Endothelial cell of umbilical vein (primary cell): ENCODE results near the gene FTO. TPM values are rescaled to one million over a fixed set of nuclear protein-coding genes. Genes with fewer than 3 reads are reported as not detected.

Experiments used
- BruUV-seq: library from RNA; stranded (reverse); fragments of 400-500 nt; replicated peaks from 2 replicates; lab custom pipeline; 2021; lab: Mats Ljungman, UMichigan
- CTCF ChIA-PET: fragments of 300-600, 350-600 bp; sonication (Branson Sonifier 250); formaldehyde crosslinking; loops from one replicate; lab custom pipeline; 2021; ENCODE audit warnings: antibody characterized with exemption, inconsistent platforms; lab: Charles Lee
- POLR2A ChIA-PET: fragments of 300-600, 350-600 bp; sonication (Branson Sonifier 250); formaldehyde crosslinking; loops from one replicate; lab custom pipeline; 2021; ENCODE audit warnings: antibody characterized with exemption, inconsistent platforms; lab: Charles Lee
- DNase-seq: peaks from one replicate; pipeline ENCODE4 v3.0.0-alpha.2; 2011; ENCODE audit warnings: low read depth, low spot score
- FAIRE-seq: peaks from 2 replicates; lab custom pipeline; 2011; peaks lifted over from hg19 to GRCh38; lab: Jason Lieb, UNC
- H2AFZ ChIP-seq: 2 replicates; pipeline ENCODE4 v1.6.0; 2012; ENCODE audit warnings: low read depth, low read length, control low read depth, inconsistent platforms
- H3K27ac ChIP-seq: 2 replicates; pipeline ENCODE4 v1.5.1; 2011; ENCODE audit warnings: low read depth, mild to moderate bottlenecking, control low read depth, low read length, moderate library complexity; ENCODE audit not compliant: insufficient read depth
- H3K27me3 ChIP-seq, 2 experiments: 2 replicates each; pipeline versions ENCODE4 v1.6.0 to v1.6.1; 2011; ENCODE audit warnings: low read length in 2 of 2, mixed read lengths in 1 of 2; ENCODE audit not compliant: control insufficient read depth in 2 of 2, insufficient read depth in 2 of 2
- H3K36me3 ChIP-seq, 2 experiments: 2 replicates in 1 of 2; 3 replicates in 1 of 2; pipeline ENCODE4 v1.5.1; 2011; ENCODE audit warnings: low read length in 2 of 2, mild to moderate bottlenecking in 1 of 2, moderate library complexity in 1 of 2; ENCODE audit not compliant: control insufficient read depth in 2 of 2, insufficient read depth in 2 of 2; ENCODE audit errors: extremely low read depth in 1 of 2
- H3K4me1 ChIP-seq: 3 replicates; pipeline ENCODE4 v1.5.1; 2011; ENCODE audit warnings: mild to moderate bottlenecking, low read length; ENCODE audit not compliant: control insufficient read depth, insufficient read depth; ENCODE audit errors: extremely low read depth
- H3K4me2 ChIP-seq: 2 replicates; pipeline ENCODE4 v1.6.1; 2011; ENCODE audit warnings: low read length, control low read depth, mixed read lengths; ENCODE audit not compliant: insufficient read depth
- H3K4me3 ChIP-seq, 3 experiments: fragments of 200-600 bp in 1 of 3; sonication (generic), shearing (Covaris generic) in 1 of 3; replicated peaks in 1 of 3; 2 replicates each; pipeline ENCODE4 v1.5.1; 2011 to 2016; ENCODE audit warnings: control low read depth in 3 of 3, low read length in 3 of 3, mild to moderate bottlenecking in 2 of 3, inconsistent platforms in 1 of 3, low read depth in 1 of 3, moderate library complexity in 1 of 3; ENCODE audit not compliant: insufficient read depth in 1 of 3
- H3K79me2 ChIP-seq: 2 replicates; pipeline ENCODE4 v1.6.0; 2012; ENCODE audit warnings: low read length, inconsistent platforms; ENCODE audit not compliant: control insufficient read depth, insufficient read depth
- H3K9ac ChIP-seq: replicated peaks from 2 replicates; pipeline ENCODE3; 2011; ENCODE audit warnings: low read length, control low read depth; ENCODE audit not compliant: insufficient read depth; ENCODE audit errors: extremely low read depth
- H3K9me1 ChIP-seq: replicated peaks from 3 replicates; pipeline ENCODE4 v1.6.0; 2011; ENCODE audit warnings: mild to moderate bottlenecking, low read length; ENCODE audit not compliant: control insufficient read depth, insufficient read depth; ENCODE audit errors: extremely low read depth
- H3K9me3 ChIP-seq: replicated peaks from 2 replicates; pipeline ENCODE4 v1.5.1; 2012; ENCODE audit warnings: low read length, inconsistent platforms; ENCODE audit not compliant: control insufficient read depth, insufficient read depth
- H4K20me1 ChIP-seq: replicated peaks from 2 replicates; pipeline ENCODE3; 2011; ENCODE audit warnings: mild to moderate bottlenecking, low read length; ENCODE audit not compliant: control insufficient read depth, insufficient read depth; ENCODE audit errors: extremely low read depth
- EZH2 ChIP-seq: IDR thresholded peaks from 2 replicates; pipeline ENCODE4 v1.6.1; 2012; ENCODE audit warnings: borderline replicate concordance, low read depth, mild to moderate bottlenecking, moderate library complexity, low read length, inconsistent platforms; ENCODE audit not compliant: severe bottlenecking
- FOS ChIP-seq: IDR thresholded peaks from 2 replicates; pipeline ENCODE4 v1.6.1; 2011; ENCODE audit warnings: mild to moderate bottlenecking, low read length, moderate library complexity, borderline replicate concordance; ENCODE audit not compliant: insufficient read depth
- GATA2 ChIP-seq: IDR thresholded peaks from 2 replicates; pipeline ENCODE4 v1.7.0; 2011; ENCODE audit warnings: low read depth, mild to moderate bottlenecking, moderate library complexity, mixed read lengths, low read length; ENCODE audit not compliant: insufficient read length, insufficient read depth
- JUN ChIP-seq: IDR thresholded peaks from 2 replicates; pipeline ENCODE4 v1.6.1; 2011; ENCODE audit warnings: borderline replicate concordance, low read depth; ENCODE audit not compliant: insufficient read length, insufficient read depth
- MYC ChIP-seq: IDR thresholded peaks from one replicate; pipeline ENCODE4 v1.6.1; 2011; ENCODE audit warnings: mild to moderate bottlenecking, low read depth, low read length
- POLR2A ChIP-seq: IDR thresholded peaks from 2 replicates; pipeline ENCODE4 v1.6.1; 2012; ENCODE audit warnings: low read depth, mild to moderate bottlenecking, control low read depth, low read length
- POLR2AphosphoS5 ChIP-seq: IDR thresholded peaks from 2 replicates; pipeline ENCODE4 v1.6.1; 2012; ENCODE audit warnings: low read depth, mild to moderate bottlenecking, control low read depth, low read length, moderate library complexity; ENCODE audit not compliant: insufficient read depth
- dilution Hi-C: fragments of 300-500 bp; cut with MboI; formaldehyde crosslinking; loops from one replicate; pipeline ENCODE4 v1.15.0; 2019; ENCODE audit warnings: low sequenced_read_pairs; ENCODE audit not compliant: extremely low pct_ligation_motif_present
- intact Hi-C: fragments of 100-400 bp; cut with micrococcal nuclease; formaldehyde crosslinking; loops from one replicate; pipeline ENCODE4 v1.10.0; 2022
- polyA plus RNA-seq, 4 experiments: library from polyadenylated mRNA; depleted of rRNA in 3 of 4; stranded (reverse) in 3 of 4; unstranded in 1 of 4; fragments of >200 nt; gene quantifications; 2 replicates each; pipeline versions ENCODE4 v1.2.1 to v1.2.3, GENCODE V29; 2011 to 2012; ENCODE audit warnings: missing spikeins in 1 of 4
- total RNA-seq: library from RNA; stranded (reverse); gene quantifications from 2 replicates; pipeline ENCODE4 v1.2.3, GENCODE V29; 2021
- TF ChIP-seq, protein P1 (sequence below): IDR thresholded peaks from 2 replicates; pipeline ENCODE4 v1.6.1; 2011; ENCODE audit not compliant: insufficient read depth, insufficient read length
- TF ChIP-seq, protein P2 (sequence below), 2 donors: IDR thresholded peaks; 1 replicate in 1 of 2; 2 replicates in 1 of 2; pipeline ENCODE4 v1.5.1; 2011; ENCODE audit warnings: low read length in 2 of 2, mild to moderate bottlenecking in 2 of 2, moderate library complexity in 2 of 2, control low read depth in 1 of 2, inconsistent platforms in 1 of 2, low read depth in 1 of 2; ENCODE audit not compliant: insufficient read depth in 1 of 2; ENCODE audit errors: extremely low read depth in 1 of 2

Gene FTO
- total and polyA plus RNA-seq, 2 donors (not counting 3 experiments of a cell fraction or from before 2014, with no cell fraction given) = 48.6 to 87.1 TPM

- Histone ChIP-seq H2AFZ (no peak overlapping the region), H3K9ac (no peak overlapping the region), H3K27me3 (no peaks in the 10 kb centered on the region), H3K4me2 (no peak overlapping the region), H4K20me1 (no peaks in the 10 kb centered on the region), H3K9me1 (no peaks in the 10 kb centered on the region), H3K4me1 (no peaks in the 10 kb centered on the region), H3K9me3 (no peaks in the 10 kb centered on the region), H3K4me3 (no peak overlapping the region), H3K27ac (no peak overlapping the region), H3K79me2 (no peaks in the 10 kb centered on the region), H3K36me3 (no peaks in the 10 kb centered on the region)
- FAIRE-seq (no peak), DNase-seq (no peak)
- TF ChIP-seq EZH2 (no peak), POLR2A (no peak), MYC (no peak), JUN (no peak), FOS (no peak), GATA2 (no peak), POLR2AphosphoS5 (no peak)
- TF ChIP-seq, protein P1, sequence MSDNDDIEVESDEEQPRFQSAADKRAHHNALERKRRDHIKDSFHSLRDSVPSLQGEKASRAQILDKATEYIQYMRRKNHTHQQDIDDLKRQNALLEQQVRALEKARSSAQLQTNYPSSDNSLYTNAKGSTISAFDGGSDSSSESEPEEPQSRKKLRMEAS = no peak
- TF ChIP-seq, protein P2, sequence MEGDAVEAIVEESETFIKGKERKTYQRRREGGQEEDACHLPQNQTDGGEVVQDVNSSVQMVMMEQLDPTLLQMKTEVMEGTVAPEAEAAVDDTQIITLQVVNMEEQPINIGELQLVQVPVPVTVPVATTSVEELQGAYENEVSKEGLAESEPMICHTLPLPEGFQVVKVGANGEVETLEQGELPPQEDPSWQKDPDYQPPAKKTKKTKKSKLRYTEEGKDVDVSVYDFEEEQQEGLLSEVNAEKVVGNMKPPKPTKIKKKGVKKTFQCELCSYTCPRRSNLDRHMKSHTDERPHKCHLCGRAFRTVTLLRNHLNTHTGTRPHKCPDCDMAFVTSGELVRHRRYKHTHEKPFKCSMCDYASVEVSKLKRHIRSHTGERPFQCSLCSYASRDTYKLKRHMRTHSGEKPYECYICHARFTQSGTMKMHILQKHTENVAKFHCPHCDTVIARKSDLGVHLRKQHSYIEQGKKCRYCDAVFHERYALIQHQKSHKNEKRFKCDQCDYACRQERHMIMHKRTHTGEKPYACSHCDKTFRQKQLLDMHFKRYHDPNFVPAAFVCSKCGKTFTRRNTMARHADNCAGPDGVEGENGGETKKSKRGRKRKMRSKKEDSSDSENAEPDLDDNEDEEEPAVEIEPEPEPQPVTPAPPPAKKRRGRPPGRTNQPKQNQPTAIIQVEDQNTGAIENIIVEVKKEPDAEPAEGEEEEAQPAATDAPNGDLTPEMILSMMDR (IDR thresholded peaks at IDR 0.05; ENCODE audit: extremely low read depth in 1 of 2, insufficient read depth in 1 of 2, low read depth in 1 of 2, low read length in 2 of 2) = no peak
- POLR2A ChIA-PET = no interaction called here
- dilution Hi-C loops = no loop called here
- intact Hi-C loops = no loop called here
- CTCF ChIA-PET = interaction anchor here (0.7 kb wide), 1 partner anchor 8 kb away, joined by 3 read pairs; no protein-coding TSS in a partner anchor
- no TSS peak for BruUV-seq
These were observed 25.8 kb upstream of the FTO start for GRCh38 chr16:53678155-53678554.
